Measurements from ENCODE around the gene SUN1. TPM values are rescaled to one million over a fixed set of nuclear protein-coding genes. Genes with fewer than 3 reads are reported as not detected.
A peak's percentile ranks its signal among the peaks of the same experiment; 100 is the strongest.
"Not testable (repeated sequence)": the region's sequence is repeated elsewhere in the genome, so short reads cannot be mapped to it uniquely, and the experiment has no call there.

The SUN1 gene
- total RNA-seq, 1 donor from 2014 or later, result 183 TPM

GRCh38 chr7:843230-843629, 11.0 kb downstream of the SUN1 start:
- H3K9me3 ChIP-seq (replicated peaks), result no peaks in the 10 kb centered on the region
- intact Hi-C loops (cut with micrococcal nuclease), result no loop called here
- H3K36me3 ChIP-seq, result peaks cover 87% of the 10 kb centered on the region
- H3K27me3 ChIP-seq (ENCODE audit: low read depth), result no peaks in the 10 kb centered on the region
- no peak for DNase-seq
- H3K27ac ChIP-seq (replicated peaks), result peak overlapping the region; percentile 64
- TF ChIP-seq CTCF (IDR thresholded peaks at IDR 0.05; ENCODE audit: borderline replicate concordance), result no peak
- no peak overlapping the region for H3K4me3 ChIP-seq
- H3K4me1 ChIP-seq, result peaks cover 31% of the 10 kb centered on the region

GRCh38 chr7:844043-844442, 11.8 kb downstream of the SUN1 start:
- H3K27me3 ChIP-seq (ENCODE audit: low read depth), result no peaks in the 10 kb centered on the region
- intact Hi-C loops (cut with micrococcal nuclease), result no loop called here
- H3K9me3 ChIP-seq (replicated peaks), result no peaks in the 10 kb centered on the region
- no peak for TF ChIP-seq CTCF (IDR thresholded peaks at IDR 0.05; ENCODE audit: borderline replicate concordance)
- no peak for DNase-seq
- no peak overlapping the region for H3K27ac ChIP-seq (replicated peaks)
- peaks cover 23% of the 10 kb centered on the region for H3K4me1 ChIP-seq
- H3K36me3 ChIP-seq, result peaks cover 91% of the 10 kb centered on the region
- H3K4me3 ChIP-seq, result no peak overlapping the region

GRCh38 chr7:844514-844913, 12.2 kb downstream of the SUN1 start:
- H3K4me1 ChIP-seq, result peaks cover 20% of the 10 kb centered on the region
- no peaks in the 10 kb centered on the region for H3K9me3 ChIP-seq (replicated peaks)
- no peak for DNase-seq
- no peak for TF ChIP-seq CTCF (IDR thresholded peaks at IDR 0.05; ENCODE audit: borderline replicate concordance)
- intact Hi-C loops (cut with micrococcal nuclease), result no loop called here
- H3K27ac ChIP-seq (replicated peaks), result no peak overlapping the region
- peaks cover 91% of the 10 kb centered on the region for H3K36me3 ChIP-seq
- no peak overlapping the region for H3K4me3 ChIP-seq
- no peaks in the 10 kb centered on the region for H3K27me3 ChIP-seq (ENCODE audit: low read depth)

- Histone ChIP-seq H3K27ac (replicated peaks) (no peak overlapping the region), H3K36me3 (peaks cover 91% of the 10 kb centered on the region), H3K4me3 (no peak overlapping the region), H3K4me1 (peaks cover 20% of the 10 kb centered on the region), H3K27me3 (ENCODE audit: low read depth) (no peaks in the 10 kb centered on the region), H3K9me3 (replicated peaks) (no peaks in the 10 kb centered on the region)
- intact Hi-C loops (cut with micrococcal nuclease), result no loop called here
- TF ChIP-seq CTCF (IDR thresholded peaks at IDR 0.05; ENCODE audit: borderline replicate concordance), result no peak
- DNase-seq, result no peak
These were observed 12.8 kb downstream of the SUN1 start for GRCh38 chr7:845091-845490.

GRCh38 chr7:845731-846130, 13.5 kb downstream of the SUN1 start:
- peaks cover 21% of the 10 kb centered on the region for H3K4me1 ChIP-seq
- intact Hi-C loops (cut with micrococcal nuclease), result no loop called here
- DNase-seq, result no peak
- no peak overlapping the region for H3K4me3 ChIP-seq
- no peak for TF ChIP-seq CTCF (IDR thresholded peaks at IDR 0.05; ENCODE audit: borderline replicate concordance)
- H3K9me3 ChIP-seq (replicated peaks), result no peaks in the 10 kb centered on the region
- H3K36me3 ChIP-seq, result peaks cover 93% of the 10 kb centered on the region
- no peak overlapping the region for H3K27ac ChIP-seq (replicated peaks)
- no peaks in the 10 kb centered on the region for H3K27me3 ChIP-seq (ENCODE audit: low read depth)

- intact Hi-C loops (cut with micrococcal nuclease); H3K27ac ChIP-seq (replicated peaks); DNase-seq; H3K9me3 ChIP-seq (replicated peaks); H3K4me3 ChIP-seq; H3K27me3 ChIP-seq (ENCODE audit: low read depth): not testable (repeated sequence)
- Histone ChIP-seq H3K4me1 (peaks cover 27% of the 10 kb centered on the region), H3K36me3 (peaks cover 92% of the 10 kb centered on the region)
These were observed 14.8 kb downstream of the SUN1 start for GRCh38 chr7:846958-847650.

- Histone ChIP-seq H3K4me1 (peaks cover 23% of the 10 kb centered on the region), H3K36me3 (peaks cover 92% of the 10 kb centered on the region)
- H3K27me3 ChIP-seq (ENCODE audit: low read depth); H3K9me3 ChIP-seq (replicated peaks); H3K27ac ChIP-seq (replicated peaks); DNase-seq; H3K4me3 ChIP-seq; intact Hi-C loops (cut with micrococcal nuclease): not testable (repeated sequence)
These were observed 15.5 kb downstream of the SUN1 start for GRCh38 chr7:847728-848127.
